Spleen (tissue), 7 donors: Measurements from ENCODE around the gene FAM50A.

ENCODE experiments used
- CTCF ChIP-seq, 11 experiments: fragments of 200-600 bp in 7 of 11; fragments of 450-650 bp in 4 of 11; sonication (generic) in 4 of 11; IDR thresholded peaks in 8 of 11; conservative IDR thresholded peaks in 3 of 11; 1 replicate in 7 of 11; 2 replicates in 4 of 11; pipeline versions ENCODE4 v1.4.0 to v1.8.0; 2016 to 2021; ENCODE audit warnings: antibody characterized with exemption in 11 of 11, inconsistent platforms in 4 of 11, mild to moderate bottlenecking in 1 of 11
- POLR2AphosphoS5 ChIP-seq, 3 donors: sonication (generic); formaldehyde crosslinking; IDR thresholded peaks; one replicate each; pipeline ENCODE4 v1.5.1; 2017; ENCODE audit warnings: antibody characterized with exemption in 3 of 3
- donor health status: DM: no; HTN: no; CAD: no; lungs with moderate emphysema.
- donor health status: DM: no; HTN: no; CAD: no.
- donor health status: DM: no; HTN: no; CAD: no.

DNA sequence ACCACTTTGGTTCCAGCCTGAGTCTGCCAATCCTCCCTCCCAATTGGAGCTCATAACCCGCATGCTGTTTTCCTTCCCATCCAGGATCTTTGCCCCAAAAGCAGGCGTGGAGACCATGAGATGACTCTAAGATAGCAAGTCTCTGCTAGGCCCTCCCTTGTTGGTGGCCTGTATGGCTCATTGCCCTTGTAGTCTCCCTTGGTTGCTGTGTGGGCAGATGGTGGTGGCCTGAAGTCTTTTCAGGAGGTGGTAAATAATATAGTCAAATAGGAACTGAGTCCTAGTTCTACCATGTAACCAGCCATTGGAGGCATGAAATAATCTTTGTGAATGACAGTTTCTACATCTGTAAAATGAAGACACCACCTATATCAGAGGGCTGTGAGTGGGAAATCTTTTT lies 14.2 kb upstream of the FAM50A start:
- TF ChIP-seq POLR2AphosphoS5 (IDR thresholded peaks at IDR 0.05) (no peak), CTCF (IDR thresholded peaks at IDR 0.05 in 8 of 11, conservative IDR thresholded peaks at IDR 0.05 in 3 of 11) (no peak)
